ENCODE measurements around the gene SLC22A31. TPM values are rescaled to one million over a fixed set of nuclear protein-coding genes. Genes with fewer than 3 reads are reported as not detected.

Gene SLC22A31
- total RNA-seq, 1 experiment from 2014 or later: 6.7 TPM

DNA sequence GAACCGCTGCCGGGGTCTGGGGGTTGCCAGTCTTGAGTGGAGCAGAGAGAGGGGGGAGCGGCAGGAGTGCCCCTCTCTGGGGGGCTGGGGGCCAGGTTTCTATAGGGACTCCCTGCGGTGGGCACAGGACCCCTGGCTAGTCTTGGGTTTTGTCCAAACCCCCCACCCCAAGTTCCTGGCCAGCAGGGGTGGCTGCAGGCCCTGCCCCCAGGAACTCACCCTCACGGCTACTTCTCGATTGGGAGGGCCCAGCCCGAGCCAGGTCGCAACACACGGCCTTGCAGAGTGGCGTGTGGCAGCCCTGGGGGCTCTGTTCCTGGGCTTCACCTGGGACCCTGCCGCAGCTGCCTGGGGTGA is 28.2 kb downstream of the SLC22A31 start:
- Mint-ChIP-seq H3K27me3 (ENCODE audit: insufficient read depth, unreplicated experiment) (peaks cover 8% of the 10 kb centered on the region), H3K4me3 (ENCODE audit: unreplicated experiment) (no peak overlapping the region), H3K36me3 (ENCODE audit: insufficient read depth, unreplicated experiment) (no peaks in the 10 kb centered on the region), H3K9me3 (ENCODE audit: unreplicated experiment) (no peaks in the 10 kb centered on the region), H3K4me1 (ENCODE audit: low read depth, unreplicated experiment) (peaks cover 7% of the 10 kb centered on the region), H3K27ac (ENCODE audit: unreplicated experiment) (no peak overlapping the region)
- BruUV-seq (replicated peaks): no TSS peak
- TF ChIP-seq, protein P1, sequence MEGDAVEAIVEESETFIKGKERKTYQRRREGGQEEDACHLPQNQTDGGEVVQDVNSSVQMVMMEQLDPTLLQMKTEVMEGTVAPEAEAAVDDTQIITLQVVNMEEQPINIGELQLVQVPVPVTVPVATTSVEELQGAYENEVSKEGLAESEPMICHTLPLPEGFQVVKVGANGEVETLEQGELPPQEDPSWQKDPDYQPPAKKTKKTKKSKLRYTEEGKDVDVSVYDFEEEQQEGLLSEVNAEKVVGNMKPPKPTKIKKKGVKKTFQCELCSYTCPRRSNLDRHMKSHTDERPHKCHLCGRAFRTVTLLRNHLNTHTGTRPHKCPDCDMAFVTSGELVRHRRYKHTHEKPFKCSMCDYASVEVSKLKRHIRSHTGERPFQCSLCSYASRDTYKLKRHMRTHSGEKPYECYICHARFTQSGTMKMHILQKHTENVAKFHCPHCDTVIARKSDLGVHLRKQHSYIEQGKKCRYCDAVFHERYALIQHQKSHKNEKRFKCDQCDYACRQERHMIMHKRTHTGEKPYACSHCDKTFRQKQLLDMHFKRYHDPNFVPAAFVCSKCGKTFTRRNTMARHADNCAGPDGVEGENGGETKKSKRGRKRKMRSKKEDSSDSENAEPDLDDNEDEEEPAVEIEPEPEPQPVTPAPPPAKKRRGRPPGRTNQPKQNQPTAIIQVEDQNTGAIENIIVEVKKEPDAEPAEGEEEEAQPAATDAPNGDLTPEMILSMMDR (IDR thresholded peaks at IDR 0.05; ENCODE audit: insufficient read depth in 1 of 2, low read depth in 1 of 2, low read length in 1 of 2, severe bottlenecking in 1 of 2, unreplicated experiment in 1 of 2): no peak
- Histone ChIP-seq H3K4me1 (peaks cover 20% of the 10 kb centered on the region), H3K4me3 (ENCODE audit: low read depth, low read length) (no peak overlapping the region), H3K9me3 (no peaks in the 10 kb centered on the region), H3K36me3 (ENCODE audit: control insufficient read depth, insufficient read depth, low read length) (no peaks in the 10 kb centered on the region), H3K27me3 (replicated peaks; ENCODE audit: control insufficient read depth, insufficient read depth, low read length) (peaks cover 5% of the 10 kb centered on the region)
- POLR2A ChIA-PET: no interaction called here
- intact Hi-C loops (cut with micrococcal nuclease; ENCODE audit: unreplicated experiment): no loop called here
- CTCF ChIA-PET: no interaction called here
- DNase-seq: no peak

- no TSS peak for BruUV-seq (replicated peaks)
- H3K27me3 ChIP-seq (replicated peaks; ENCODE audit: control insufficient read depth, insufficient read depth, low read length): peaks cover 5% of the 10 kb centered on the region
- Mint-ChIP-seq H3K36me3 (ENCODE audit: insufficient read depth, unreplicated experiment) (no peaks in the 10 kb centered on the region), H3K9me3 (ENCODE audit: unreplicated experiment) (no peaks in the 10 kb centered on the region), H3K4me1 (ENCODE audit: low read depth, unreplicated experiment) (peaks cover 7% of the 10 kb centered on the region), H3K27ac (ENCODE audit: unreplicated experiment) (no peak within 1 kb of the TSS), H3K4me3 (ENCODE audit: unreplicated experiment) (peak within 1 kb of the TSS; percentile 74), H3K27me3 (ENCODE audit: insufficient read depth, unreplicated experiment) (peaks cover 6% of the 10 kb centered on the region)
- ChIA-PET CTCF (interaction anchor here (0.6 to 1.2 kb wide), 7 partner anchors 15 to 434 kb away, joined by 3 to 10 read pairs (median 4); partner anchors contain the start of genes PIEZO1 and ZNF778), POLR2A (interaction anchor here (0.6 to 1.0 kb wide), 4 partner anchors 75 to 337 kb away, joined by 3 to 6 read pairs (median 6); partner anchors contain the start of gene SPG7)
- peak; percentile 98 to 99 for DNase-seq
- peaks cover 24% of the 10 kb centered on the region for H3K4me1 ChIP-seq
- H3K36me3 ChIP-seq (ENCODE audit: control insufficient read depth, insufficient read depth, low read length): no peaks in the 10 kb centered on the region
- H3K9me3 ChIP-seq: no peaks in the 10 kb centered on the region
- peak within 1 kb of the TSS; percentile 39 for H3K4me3 ChIP-seq (ENCODE audit: low read depth, low read length)
- intact Hi-C loops (cut with micrococcal nuclease; ENCODE audit: unreplicated experiment): loop anchor here (1.0 kb wide), 3 partner anchors 21 to 45 kb away; no protein-coding TSS in a partner anchor
- TF ChIP-seq, protein P1 (IDR thresholded peaks at IDR 0.05; ENCODE audit: insufficient read depth in 1 of 2, low read depth in 1 of 2, low read length in 1 of 2, severe bottlenecking in 1 of 2, unreplicated experiment in 1 of 2): no peak
Observed at GRCh38 chr16:89171216-89172170, 28.8 kb downstream of the SLC22A31 start, which contains the start of gene CDH15. Gene CDH15 (plus strand): TSS chr16:89171748. CDS start chr16:89171832, 84 bp downstream.
